Activated T-cell treated with anti-CD3 and anti-CD28 coated beads for 24 hours (primary cell): ENCODE measurements around the gene RRP1B.

Experiments
- DNase-seq: peaks from one replicate; pipeline ENCODE4 v3.0.0-alpha.2; 2020; ENCODE audit warnings: low read depth

The RRP1B gene

GRCh38 chr21:43744725-43745124 is 85.4 kb downstream of the RRP1B start:
- DNase-seq: no peak
